ENCODE results near the gene PHF14.
"Not testable (repeated sequence)": the region's sequence is repeated elsewhere in the genome, so short reads cannot be mapped to it uniquely, and the experiment has no call there.

Gene PHF14

DNA sequence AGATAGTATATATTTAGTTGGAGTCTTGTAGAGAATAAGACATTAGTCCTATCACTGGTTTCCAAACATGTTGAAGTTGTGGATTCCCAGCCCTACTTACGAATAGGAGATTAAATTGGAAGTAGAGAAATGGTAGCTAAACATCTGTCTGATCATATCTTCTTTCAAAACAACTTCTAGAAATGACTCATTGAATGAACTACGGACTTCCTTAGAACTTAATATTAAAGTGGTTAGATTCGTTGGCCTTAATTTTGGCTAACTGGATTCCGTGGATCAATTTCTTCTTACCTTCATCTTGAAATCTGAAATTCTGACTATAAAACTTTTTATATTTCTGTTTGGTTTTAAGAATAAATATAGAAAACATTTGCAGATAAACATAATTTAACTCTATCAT is 3.4 kb downstream of the PHF14 start:
- DNase-seq: no peak

DNA sequence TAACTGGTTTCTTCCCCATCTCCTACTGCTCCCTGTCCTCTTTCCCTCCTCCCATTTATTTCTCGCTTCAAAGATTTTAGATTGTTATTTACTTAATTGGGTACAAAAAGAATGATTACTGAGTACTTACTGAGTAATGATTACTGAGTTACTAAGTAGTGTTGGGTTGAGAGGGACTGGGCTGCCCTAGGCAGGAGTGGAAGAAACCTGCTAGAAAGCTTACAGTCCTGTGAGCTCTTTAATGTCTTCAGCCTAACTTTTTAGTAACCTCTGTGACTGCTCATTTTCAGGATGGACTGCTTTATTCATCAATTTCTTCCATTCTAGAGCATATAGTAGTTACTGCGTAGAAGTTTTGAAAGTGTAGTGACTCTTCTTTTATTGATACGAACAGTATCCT is 7.6 kb downstream of the PHF14 start:
- no peak for DNase-seq

GRCh38 chr7:10990748-10991147 is 17.1 kb downstream of the PHF14 start:
- DNase-seq: not testable (repeated sequence)

DNA sequence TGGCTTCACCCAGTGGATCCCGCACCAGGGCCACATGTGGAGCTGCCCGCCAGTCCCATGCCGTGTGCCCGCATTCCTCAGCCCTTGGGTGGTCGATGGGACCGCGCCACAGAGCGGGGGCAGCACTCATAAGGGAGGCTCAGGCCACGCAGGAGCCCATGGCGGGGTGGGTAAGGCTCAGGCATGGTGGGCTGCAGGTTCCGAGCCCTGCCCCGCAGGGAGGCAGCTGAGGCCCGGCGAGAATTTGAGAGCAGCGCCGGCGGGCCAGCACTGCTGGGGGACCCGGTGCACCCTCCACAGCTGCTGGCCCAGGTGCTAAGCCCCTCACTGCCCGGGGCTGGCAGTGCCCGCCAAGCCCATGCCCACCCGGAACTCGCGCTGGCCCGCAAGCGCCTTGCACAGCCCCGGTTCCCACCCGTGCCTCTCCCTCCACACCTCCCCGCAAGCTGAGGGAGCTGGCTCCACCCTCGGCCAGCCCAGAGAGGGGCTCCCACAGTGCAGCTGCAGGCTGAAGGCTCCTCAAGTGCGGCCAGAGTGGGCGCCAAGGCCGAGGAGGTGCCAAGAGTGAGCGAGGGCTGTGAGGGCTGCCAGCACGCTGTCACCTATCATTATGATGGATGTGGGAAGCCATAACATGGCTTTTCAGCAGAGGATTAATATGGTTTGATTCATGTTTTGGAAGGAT is 22.0 kb downstream of the PHF14 start:
- DNase-seq: not testable (repeated sequence)

GRCh38 chr7:10998996-10999757 is 25.5 kb downstream of the PHF14 start:
- DNase-seq: no peak

GRCh38 chr7:11005202-11005601 is 31.5 kb downstream of the PHF14 start:
- no peak for DNase-seq

DNA sequence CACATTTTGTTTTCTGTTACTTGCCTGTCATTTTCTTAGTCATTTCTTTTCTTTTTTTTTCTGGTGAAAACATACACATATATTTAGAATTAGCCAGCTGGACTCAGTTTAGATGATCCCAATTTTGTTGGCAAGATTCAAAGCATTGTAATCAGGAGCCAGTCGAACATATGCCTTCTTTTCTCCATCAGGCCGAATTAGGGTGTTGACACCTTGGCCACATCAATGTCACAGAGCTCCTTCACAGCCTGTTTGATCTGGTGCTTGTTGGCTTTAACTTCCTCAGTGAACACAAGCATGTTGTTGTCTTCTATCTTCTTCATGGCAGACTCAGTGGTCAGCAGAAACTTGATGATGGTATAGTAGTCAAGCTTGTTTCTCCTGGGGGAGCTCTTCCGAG is 32.6 kb downstream of the PHF14 start:
- no peak for DNase-seq

DNA sequence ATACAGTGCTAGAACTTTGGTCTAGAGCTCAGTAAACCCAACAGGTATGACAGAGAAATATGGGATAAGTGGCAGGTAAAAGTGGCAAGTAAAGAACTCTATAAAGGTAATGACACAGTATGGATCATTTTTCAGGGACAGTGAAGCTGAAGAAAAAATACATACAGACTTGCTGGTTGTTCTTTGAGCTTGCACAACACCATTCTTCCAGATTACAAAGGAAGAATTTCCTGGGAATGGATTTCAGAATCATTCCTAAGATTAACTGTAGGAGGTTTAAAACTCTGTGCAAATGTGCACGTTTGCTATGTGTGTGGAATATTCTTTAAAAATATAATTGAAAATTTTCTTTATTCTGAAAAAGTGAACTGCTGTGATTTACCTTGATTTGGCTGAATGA is 36.0 kb downstream of the PHF14 start:
- DNase-seq: no peak

- no peak for DNase-seq
Measured at GRCh38 chr7:11021468-11021867, 47.8 kb downstream of the PHF14 start.

DNA sequence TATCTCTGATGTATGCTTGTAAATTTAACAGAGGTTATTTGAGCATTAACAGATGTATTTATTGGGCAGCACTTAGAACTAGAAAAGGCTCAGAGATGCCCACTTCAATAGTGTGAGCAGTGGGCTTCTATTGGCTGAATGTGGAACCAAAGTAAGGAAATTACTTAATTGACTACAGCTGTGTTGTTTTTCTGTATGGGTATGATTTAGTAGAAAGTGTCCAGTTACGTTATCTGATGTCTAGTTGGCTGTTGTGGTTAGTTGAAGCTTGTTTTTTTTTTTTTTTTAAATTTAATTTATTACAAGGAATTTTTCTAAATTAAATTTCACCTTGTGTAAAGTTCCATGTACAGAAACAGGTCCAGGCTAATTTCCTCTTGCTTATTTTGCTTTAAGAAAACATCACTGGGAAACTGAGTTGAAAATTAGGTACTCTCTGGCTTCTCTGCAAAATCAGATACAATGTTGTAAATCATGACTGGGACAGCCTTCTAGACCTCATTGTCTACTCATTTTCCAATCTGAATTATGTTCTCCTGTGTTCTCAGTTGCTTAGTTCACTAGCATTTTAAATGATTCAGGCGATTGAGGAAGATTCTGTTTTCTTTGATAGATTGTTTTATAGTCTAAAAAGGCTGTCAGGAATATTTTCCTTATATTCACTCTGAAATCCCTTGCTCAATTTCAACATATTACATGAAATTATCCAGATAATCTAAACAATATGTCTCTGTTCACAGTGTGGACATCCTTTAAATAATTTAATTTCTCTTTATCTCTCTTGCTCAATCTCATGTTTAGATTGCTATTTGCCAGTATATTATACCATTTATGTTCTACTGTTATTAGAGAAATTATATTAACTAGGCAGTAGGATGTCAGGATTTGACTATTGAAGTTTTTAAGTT is 53.0 kb downstream of the PHF14 start:
- DNase-seq: no peak

DNA sequence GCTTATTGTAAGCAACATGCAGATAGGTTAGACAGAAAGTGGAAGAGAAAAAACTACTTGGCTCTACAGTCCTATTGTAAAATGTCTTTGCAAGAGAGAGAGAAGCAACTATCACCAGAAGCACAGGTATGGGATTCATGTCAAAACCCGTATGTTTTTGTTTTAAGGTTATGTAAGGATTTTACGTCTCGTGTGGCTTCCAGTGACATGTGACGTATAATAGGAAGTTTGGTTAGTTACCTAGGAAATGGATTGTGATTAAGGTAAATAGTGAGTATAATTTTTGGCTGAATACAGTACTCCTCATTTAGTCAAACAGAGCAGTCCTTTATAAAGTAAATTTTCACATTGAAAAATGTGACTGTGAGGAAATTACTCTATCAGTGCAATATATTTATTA is 62.0 kb downstream of the PHF14 start:
- no peak for DNase-seq

- DNase-seq: no peak
Measured at GRCh38 chr7:11039974-11040373, 66.3 kb downstream of the PHF14 start.

- DNase-seq: no peak
Measured at GRCh38 chr7:11054033-11054432, 80.4 kb downstream of the PHF14 start.

GRCh38 chr7:11060893-11061292 is 87.2 kb downstream of the PHF14 start:
- no peak for DNase-seq

DNA sequence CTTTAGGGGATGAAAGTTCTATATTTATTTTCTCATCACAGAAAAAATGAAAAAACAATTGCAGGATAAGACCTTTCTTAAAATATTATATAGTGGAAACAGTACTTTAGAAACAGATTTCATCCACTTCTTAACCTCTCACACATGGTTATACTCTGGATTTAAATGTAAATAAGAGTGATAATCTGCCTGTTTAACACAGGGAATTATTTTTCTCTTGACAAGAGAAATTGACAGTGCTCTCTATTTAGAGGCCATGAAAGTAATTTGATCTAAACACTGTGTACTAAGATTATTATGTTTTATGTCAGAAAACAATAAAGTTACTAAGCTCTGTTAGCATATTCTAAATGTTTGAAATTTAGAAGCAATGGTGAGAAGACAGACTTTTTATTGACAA is 88.4 kb downstream of the PHF14 start:
- DNase-seq: no peak

- DNase-seq: no peak
Measured at GRCh38 chr7:11069591-11069990, 95.9 kb downstream of the PHF14 start.

- no peak for DNase-seq
Measured at GRCh38 chr7:11077816-11078215, 104.1 kb downstream of the PHF14 start.

- DNase-seq: no peak
Measured at GRCh38 chr7:11078247-11078834, 104.7 kb downstream of the PHF14 start.

DNA sequence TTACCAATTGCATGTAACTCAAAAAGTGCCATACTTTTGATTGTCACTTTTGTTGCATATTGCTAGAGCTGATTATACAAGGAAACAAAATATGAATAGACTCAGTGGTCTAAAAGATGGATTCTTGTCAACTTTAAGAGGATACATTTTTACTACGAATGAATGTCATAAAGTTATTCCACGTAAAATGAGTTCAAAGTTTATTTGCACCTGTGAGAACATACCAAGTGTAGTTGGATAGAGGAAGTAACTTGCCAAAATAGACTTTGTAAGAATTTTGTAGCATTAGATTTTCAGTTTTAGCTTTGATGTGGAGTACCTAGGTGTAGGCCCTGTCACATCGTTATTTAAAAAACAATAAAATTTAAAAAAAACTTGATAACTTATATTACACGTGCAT is 106.2 kb downstream of the PHF14 start:
- no peak for DNase-seq

- no peak for DNase-seq
Measured at GRCh38 chr7:11082121-11082520, 108.4 kb downstream of the PHF14 start.

GRCh38 chr7:11082552-11083213 is 109.0 kb downstream of the PHF14 start:
- DNase-seq: no peak

DNA sequence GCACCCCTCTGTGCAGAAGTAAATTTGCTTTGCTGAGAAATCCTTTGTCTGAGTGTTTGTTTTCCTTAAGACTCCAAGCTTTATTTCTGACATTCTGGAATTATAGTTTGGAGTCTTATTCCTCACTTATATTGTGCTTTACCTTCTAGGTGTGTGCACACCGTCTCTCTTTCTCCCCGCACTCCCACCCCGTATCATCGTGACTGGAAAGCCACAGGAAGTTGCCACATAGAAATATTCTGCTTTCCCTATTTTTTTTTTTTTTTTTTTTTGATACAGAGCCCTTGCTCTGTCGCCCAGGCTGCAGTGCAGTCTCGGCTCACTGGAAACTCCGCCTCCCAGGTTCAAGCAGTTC is 109.5 kb downstream of the PHF14 start:
- no peak for DNase-seq

DNA sequence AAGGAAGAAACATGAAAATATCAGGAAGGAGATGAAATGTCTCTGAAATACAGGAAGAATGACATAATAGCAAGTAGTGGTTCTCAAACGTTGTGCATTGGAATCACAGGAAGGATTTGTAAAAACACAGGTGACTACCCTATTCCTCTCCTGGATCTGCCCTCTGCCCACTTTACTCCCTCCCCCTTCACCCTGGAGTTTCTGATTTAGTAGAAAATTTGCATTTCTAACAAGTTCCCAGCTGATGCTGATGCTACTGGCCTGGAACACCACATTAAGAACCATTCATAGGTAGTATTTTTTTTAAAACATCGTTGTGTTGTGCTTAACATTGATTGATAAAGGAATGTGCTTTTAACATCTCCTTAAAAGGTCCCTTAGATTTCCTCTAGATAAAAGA is 130.9 kb downstream of the PHF14 start:
- no peak for DNase-seq

Measured in activated CD4-positive, alpha-beta T cell treated with anti-CD3 and anti-CD28 coated beads, Interleukin-2, amount 50 U/mL, for 4 hours (primary cell).